PC-3 (cell line): ENCODE data around the gene KDM4B.

Source experiments
- EZH2 ChIP-seq: fragments of 300-600 bp; sonication (generic); IDR thresholded peaks from one replicate; pipeline ENCODE4 v1.6.1; 2017; ENCODE audit warnings: antibody characterized with exemption, mild to moderate bottlenecking, low read length; ENCODE audit not compliant: unreplicated experiment
- TF ChIP-seq, protein P1 (sequence below): fragments of 300-600 bp; sonication (generic); conservative IDR thresholded peaks from 2 replicates; pipeline ENCODE4 v1.5.1; 2017; ENCODE audit warnings: antibody characterized with exemption, low read depth, mild to moderate bottlenecking, low read length

GRCh38 chr19:5090465-5091017, 121.6 kb downstream of the KDM4B start:
- TF ChIP-seq, protein P1, sequence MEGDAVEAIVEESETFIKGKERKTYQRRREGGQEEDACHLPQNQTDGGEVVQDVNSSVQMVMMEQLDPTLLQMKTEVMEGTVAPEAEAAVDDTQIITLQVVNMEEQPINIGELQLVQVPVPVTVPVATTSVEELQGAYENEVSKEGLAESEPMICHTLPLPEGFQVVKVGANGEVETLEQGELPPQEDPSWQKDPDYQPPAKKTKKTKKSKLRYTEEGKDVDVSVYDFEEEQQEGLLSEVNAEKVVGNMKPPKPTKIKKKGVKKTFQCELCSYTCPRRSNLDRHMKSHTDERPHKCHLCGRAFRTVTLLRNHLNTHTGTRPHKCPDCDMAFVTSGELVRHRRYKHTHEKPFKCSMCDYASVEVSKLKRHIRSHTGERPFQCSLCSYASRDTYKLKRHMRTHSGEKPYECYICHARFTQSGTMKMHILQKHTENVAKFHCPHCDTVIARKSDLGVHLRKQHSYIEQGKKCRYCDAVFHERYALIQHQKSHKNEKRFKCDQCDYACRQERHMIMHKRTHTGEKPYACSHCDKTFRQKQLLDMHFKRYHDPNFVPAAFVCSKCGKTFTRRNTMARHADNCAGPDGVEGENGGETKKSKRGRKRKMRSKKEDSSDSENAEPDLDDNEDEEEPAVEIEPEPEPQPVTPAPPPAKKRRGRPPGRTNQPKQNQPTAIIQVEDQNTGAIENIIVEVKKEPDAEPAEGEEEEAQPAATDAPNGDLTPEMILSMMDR = no peak
- TF ChIP-seq EZH2 = no peak
